SK-N-SH (cell line): ENCODE data around the gene GALNT16.

ENCODE experiments used
- CTCF ChIP-seq: fragments of 200-600 bp; sonication (generic); IDR thresholded peaks from 2 replicates; pipeline ENCODE4 v1.6.1; 2017; ENCODE audit warnings: antibody characterized with exemption, mild to moderate bottlenecking, moderate library complexity
- ELF1 ChIP-seq: IDR thresholded peaks from 2 replicates; pipeline ENCODE4 v1.4.0; 2012
- FOXM1 ChIP-seq: IDR thresholded peaks from 2 replicates; pipeline ENCODE4 v1.4.0; 2012; ENCODE audit warnings: low read depth, mild to moderate bottlenecking
- JUND ChIP-seq: IDR thresholded peaks from 2 replicates; pipeline ENCODE4 v1.4.0; 2012
- MAX ChIP-seq: IDR thresholded peaks from 2 replicates; pipeline ENCODE4 v1.4.0; 2012; ENCODE audit warnings: low read depth
- NFIC ChIP-seq: IDR thresholded peaks from 2 replicates; pipeline ENCODE4 v1.4.0; 2012; ENCODE audit warnings: borderline replicate concordance
- RFX5 ChIP-seq: IDR thresholded peaks from 2 replicates; pipeline ENCODE4 v1.6.1; 2012; ENCODE audit warnings: mild to moderate bottlenecking, improper control_type of control experiment, low read length
- SMC3 ChIP-seq: IDR thresholded peaks from 2 replicates; pipeline ENCODE4 v1.6.1; 2012; ENCODE audit warnings: low read depth, low read length, improper control_type of control experiment

GRCh38 chr14:69226736-69227135, 33.2 kb upstream of the GALNT16 start:
- no peak for TF ChIP-seq RFX5
- TF ChIP-seq JUND: no peak
- TF ChIP-seq MAX: no peak
- no peak for TF ChIP-seq CTCF
- no peak for TF ChIP-seq ELF1
- TF ChIP-seq NFIC: no peak
- no peak for TF ChIP-seq SMC3
- no peak for TF ChIP-seq FOXM1
